Neural progenitor cell (in vitro differentiated cells): ENCODE data around the gene FBXL13.

ENCODE experiments used
- EZH2 ChIP-seq: fragments of 200-600 bp; sonication (generic); IDR thresholded peaks from 2 replicates; pipeline ENCODE4 v1.6.1; 2017; ENCODE audit warnings: antibody characterized with exemption, mild to moderate bottlenecking, moderate library complexity
- EZH2phosphoT487 ChIP-seq: fragments of 200-600 bp; sonication (generic); IDR thresholded peaks from 2 replicates; pipeline ENCODE4 v1.6.1; 2017; ENCODE audit warnings: antibody characterized with exemption
- TF ChIP-seq, protein P1 (sequence below): fragments of 200-600 bp; sonication (generic); IDR thresholded peaks from 2 replicates; pipeline ENCODE4 v1.5.1; 2017; ENCODE audit warnings: antibody characterized with exemption, mild to moderate bottlenecking

DNA sequence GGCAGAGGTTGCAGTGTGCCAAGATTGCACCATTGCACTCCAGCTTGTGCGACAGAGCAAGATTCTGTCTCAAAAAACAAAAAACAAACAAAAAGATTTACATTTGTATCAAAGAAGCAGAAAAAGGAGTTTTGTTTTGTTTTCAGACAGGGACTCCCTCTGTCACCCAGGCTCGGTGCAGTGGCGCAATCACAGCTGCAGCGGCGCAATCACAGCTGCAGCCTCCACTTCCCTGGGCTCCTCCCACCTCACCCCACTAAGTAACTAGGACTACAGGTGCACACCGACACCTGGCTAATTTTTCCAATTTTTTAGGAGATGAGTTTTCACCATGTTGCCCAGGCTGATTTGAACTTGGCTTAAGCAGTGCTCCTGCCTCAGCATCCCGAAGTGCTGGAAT lies 2.2 kb upstream of the FBXL13 start:
- TF ChIP-seq, protein P1, sequence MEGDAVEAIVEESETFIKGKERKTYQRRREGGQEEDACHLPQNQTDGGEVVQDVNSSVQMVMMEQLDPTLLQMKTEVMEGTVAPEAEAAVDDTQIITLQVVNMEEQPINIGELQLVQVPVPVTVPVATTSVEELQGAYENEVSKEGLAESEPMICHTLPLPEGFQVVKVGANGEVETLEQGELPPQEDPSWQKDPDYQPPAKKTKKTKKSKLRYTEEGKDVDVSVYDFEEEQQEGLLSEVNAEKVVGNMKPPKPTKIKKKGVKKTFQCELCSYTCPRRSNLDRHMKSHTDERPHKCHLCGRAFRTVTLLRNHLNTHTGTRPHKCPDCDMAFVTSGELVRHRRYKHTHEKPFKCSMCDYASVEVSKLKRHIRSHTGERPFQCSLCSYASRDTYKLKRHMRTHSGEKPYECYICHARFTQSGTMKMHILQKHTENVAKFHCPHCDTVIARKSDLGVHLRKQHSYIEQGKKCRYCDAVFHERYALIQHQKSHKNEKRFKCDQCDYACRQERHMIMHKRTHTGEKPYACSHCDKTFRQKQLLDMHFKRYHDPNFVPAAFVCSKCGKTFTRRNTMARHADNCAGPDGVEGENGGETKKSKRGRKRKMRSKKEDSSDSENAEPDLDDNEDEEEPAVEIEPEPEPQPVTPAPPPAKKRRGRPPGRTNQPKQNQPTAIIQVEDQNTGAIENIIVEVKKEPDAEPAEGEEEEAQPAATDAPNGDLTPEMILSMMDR: no peak
- TF ChIP-seq EZH2: no peak
- no peak for TF ChIP-seq EZH2phosphoT487
